ENCODE results near the gene MUCL3.

DNA sequence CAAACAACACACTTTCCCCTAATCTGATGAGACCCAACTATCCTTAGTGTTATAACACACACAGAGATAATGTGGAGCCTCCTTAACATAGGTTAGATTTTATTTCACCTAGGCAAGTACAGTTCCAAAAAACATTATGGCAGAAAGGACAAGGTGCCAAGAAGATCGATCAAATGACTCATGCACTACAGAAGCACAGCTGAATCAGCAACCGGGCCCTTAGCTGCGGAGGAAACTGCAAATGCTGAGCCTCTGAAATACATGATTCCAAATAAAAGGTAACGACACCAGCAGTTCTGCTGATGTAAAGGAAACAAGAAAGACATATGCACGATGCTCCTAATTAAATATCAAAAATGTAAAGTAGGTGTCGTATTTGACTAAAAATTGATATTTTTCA, 22.9 kb downstream of the MUCL3 start:
- TF ChIP-seq, protein P1, sequence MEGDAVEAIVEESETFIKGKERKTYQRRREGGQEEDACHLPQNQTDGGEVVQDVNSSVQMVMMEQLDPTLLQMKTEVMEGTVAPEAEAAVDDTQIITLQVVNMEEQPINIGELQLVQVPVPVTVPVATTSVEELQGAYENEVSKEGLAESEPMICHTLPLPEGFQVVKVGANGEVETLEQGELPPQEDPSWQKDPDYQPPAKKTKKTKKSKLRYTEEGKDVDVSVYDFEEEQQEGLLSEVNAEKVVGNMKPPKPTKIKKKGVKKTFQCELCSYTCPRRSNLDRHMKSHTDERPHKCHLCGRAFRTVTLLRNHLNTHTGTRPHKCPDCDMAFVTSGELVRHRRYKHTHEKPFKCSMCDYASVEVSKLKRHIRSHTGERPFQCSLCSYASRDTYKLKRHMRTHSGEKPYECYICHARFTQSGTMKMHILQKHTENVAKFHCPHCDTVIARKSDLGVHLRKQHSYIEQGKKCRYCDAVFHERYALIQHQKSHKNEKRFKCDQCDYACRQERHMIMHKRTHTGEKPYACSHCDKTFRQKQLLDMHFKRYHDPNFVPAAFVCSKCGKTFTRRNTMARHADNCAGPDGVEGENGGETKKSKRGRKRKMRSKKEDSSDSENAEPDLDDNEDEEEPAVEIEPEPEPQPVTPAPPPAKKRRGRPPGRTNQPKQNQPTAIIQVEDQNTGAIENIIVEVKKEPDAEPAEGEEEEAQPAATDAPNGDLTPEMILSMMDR (conservative IDR thresholded peaks at IDR 0.05; ENCODE audit: low read length): no peak
- no peak for TF ChIP-seq EZH2phosphoT487 (IDR thresholded peaks at IDR 0.05; ENCODE audit: borderline replicate concordance, low read depth, low read length)

All from OCI-LY7 (cell line).